ENCODE results near the gene SLC35G3. TPM values are rescaled to one million over a fixed set of nuclear protein-coding genes. Genes with fewer than 3 reads are reported as not detected.
"Not testable (repeated sequence)": the region's sequence is repeated elsewhere in the genome, so short reads cannot be mapped to it uniquely, and the experiment has no call there.

The SLC35G3 gene
- total and polyA plus RNA-seq, 2 experiments from 2014 or later: not detected

- no peak overlapping the region for H3K4me3 Mint-ChIP-seq
- Histone ChIP-seq H4K20me1 (replicated peaks; ENCODE audit: insufficient read depth) (no peaks in the 10 kb centered on the region), H3K9me2 (ENCODE audit: insufficient read depth) (no peaks in the 10 kb centered on the region; the same call in 1 of the 2 replicates), H3K79me2 (replicated peaks; ENCODE audit: insufficient read depth) (no peaks in the 10 kb centered on the region), H3F3A (replicated peaks; ENCODE audit: low read depth) (no peaks in the 10 kb centered on the region), H3K27me3 (ENCODE audit: insufficient read depth) (no peaks in the 10 kb centered on the region), H3K4me3 (no peak overlapping the region), H3K4me1 (ENCODE audit: insufficient read depth) (no peaks in the 10 kb centered on the region), H3K27ac (ENCODE audit: low read depth) (no peak overlapping the region), H2AFZ (no peak overlapping the region), H3K36me3 (ENCODE audit: insufficient read depth) (no peaks in the 10 kb centered on the region), H3K4me2 (no peak overlapping the region)
- peak in 1 of 2 experiments; percentile 48; a peak in 2 of 4 replicates for TF ChIP-seq CTCF (conservative IDR thresholded peaks at IDR 0.05; ENCODE audit: low read depth in 2 of 2)
- TF ChIP-seq ETS1 (IDR thresholded peaks at IDR 0.05): no peak
- TF ChIP-seq JUNB (IDR thresholded peaks at IDR 0.05; ENCODE audit: unreplicated experiment): no peak
- no peaks in the 10 kb centered on the region for H3K4me1 Mint-ChIP-seq
- DNase-seq (ENCODE audit: low spot score) (peak; percentile 10), ATAC-seq (no peak)
- H3K27me3 Mint-ChIP-seq (ENCODE audit: insufficient read depth, low read depth, poor library complexity): peaks cover 8% of the 10 kb centered on the region
- H3K36me3 Mint-ChIP-seq (ENCODE audit: low read depth): no peaks in the 10 kb centered on the region
- H3K9me3 Mint-ChIP-seq: peaks cover 8% of the 10 kb centered on the region; the same call in 2 of the 3 replicates
- no peak overlapping the region for H3K27ac Mint-ChIP-seq
Measured at GRCh38 chr17:35184274-35184673, 9.9 kb downstream of the SLC35G3 start.

GRCh38 chr17:35183332-35183731, 10.9 kb downstream of the SLC35G3 start:
- ATAC-seq (no peak), DNase-seq (ENCODE audit: low spot score) (no peak)
- Mint-ChIP-seq H3K4me1 (no peaks in the 10 kb centered on the region), H3K27ac (no peak overlapping the region), H3K27me3 (ENCODE audit: insufficient read depth, low read depth, poor library complexity) (peaks cover 8% of the 10 kb centered on the region), H3K4me3 (no peak overlapping the region), H3K9me3 (peaks cover 13% of the 10 kb centered on the region; the same call in 2 of the 3 replicates), H3K36me3 (ENCODE audit: low read depth) (no peaks in the 10 kb centered on the region)
- no peaks in the 10 kb centered on the region for H3K27me3 ChIP-seq (ENCODE audit: insufficient read depth)
- no peaks in the 10 kb centered on the region for H4K20me1 ChIP-seq (replicated peaks; ENCODE audit: insufficient read depth)
- no peak overlapping the region for H3K27ac ChIP-seq (ENCODE audit: low read depth)
- H3K4me1 ChIP-seq (ENCODE audit: insufficient read depth): no peaks in the 10 kb centered on the region
- no peaks in the 10 kb centered on the region; the same call in 1 of the 2 replicates for H3K9me2 ChIP-seq (ENCODE audit: insufficient read depth)
- no peak overlapping the region for H3K4me2 ChIP-seq
- no peak overlapping the region for H2AFZ ChIP-seq
- no peaks in the 10 kb centered on the region for H3F3A ChIP-seq (replicated peaks; ENCODE audit: low read depth)
- H3K36me3 ChIP-seq (ENCODE audit: insufficient read depth): no peaks in the 10 kb centered on the region
- TF ChIP-seq EZH2 (IDR thresholded peaks at IDR 0.05; ENCODE audit: low read depth, unreplicated experiment) (no peak), EZH2phosphoT487 (IDR thresholded peaks at IDR 0.05; ENCODE audit: unreplicated experiment) (no peak), JUNB (IDR thresholded peaks at IDR 0.05; ENCODE audit: unreplicated experiment) (no peak), CREB1 (CRISPR knock-in tag; IDR thresholded peaks at IDR 0.05; ENCODE audit: low read depth) (no peak), CTCF (conservative IDR thresholded peaks at IDR 0.05; ENCODE audit: low read depth in 2 of 2) (no peak), ZNF114 (CRISPR knock-in tag; IDR thresholded peaks at IDR 0.05) (no peak), POLR2AphosphoS5 (IDR thresholded peaks at IDR 0.05; ENCODE audit: low read depth) (no peak), ZNF331 (CRISPR knock-in tag; IDR thresholded peaks at IDR 0.05; ENCODE audit: low read depth) (no peak), NANOG (IDR thresholded peaks at IDR 0.05; ENCODE audit: borderline replicate concordance) (no peak)
- H3K4me3 ChIP-seq: no peak overlapping the region
- H3K79me2 ChIP-seq (replicated peaks; ENCODE audit: insufficient read depth): no peaks in the 10 kb centered on the region

GRCh38 chr17:35179379-35179778, 14.8 kb downstream of the SLC35G3 start:
- not testable (repeated sequence) for H3F3A ChIP-seq (replicated peaks; ENCODE audit: low read depth); H3K27ac Mint-ChIP-seq; H2AFZ ChIP-seq; H3K36me3 ChIP-seq (ENCODE audit: insufficient read depth); H3K79me2 ChIP-seq (replicated peaks; ENCODE audit: insufficient read depth); H3K9me2 ChIP-seq (ENCODE audit: insufficient read depth); H4K20me1 ChIP-seq (replicated peaks; ENCODE audit: insufficient read depth); H3K4me1 Mint-ChIP-seq; H3K36me3 Mint-ChIP-seq (ENCODE audit: low read depth); H3K4me3 Mint-ChIP-seq; H3K4me1 ChIP-seq (ENCODE audit: insufficient read depth); ATAC-seq; H3K4me3 ChIP-seq; H3K4me2 ChIP-seq; H3K27ac ChIP-seq (ENCODE audit: low read depth); DNase-seq (ENCODE audit: low spot score); H3K27me3 ChIP-seq (ENCODE audit: insufficient read depth)
- peaks cover 13% of the 10 kb centered on the region for H3K9me3 Mint-ChIP-seq
- peaks cover 13% of the 10 kb centered on the region for H3K27me3 Mint-ChIP-seq (ENCODE audit: insufficient read depth, low read depth, poor library complexity)
